ENCODE data around the gene AP2A2. TPM values are rescaled to one million over a fixed set of nuclear protein-coding genes. Genes with fewer than 3 reads are reported as not detected.

AP2A2 gene
- total RNA-seq, 2 experiments from 2014 or later: 45.9 to 46.6 TPM

DNA sequence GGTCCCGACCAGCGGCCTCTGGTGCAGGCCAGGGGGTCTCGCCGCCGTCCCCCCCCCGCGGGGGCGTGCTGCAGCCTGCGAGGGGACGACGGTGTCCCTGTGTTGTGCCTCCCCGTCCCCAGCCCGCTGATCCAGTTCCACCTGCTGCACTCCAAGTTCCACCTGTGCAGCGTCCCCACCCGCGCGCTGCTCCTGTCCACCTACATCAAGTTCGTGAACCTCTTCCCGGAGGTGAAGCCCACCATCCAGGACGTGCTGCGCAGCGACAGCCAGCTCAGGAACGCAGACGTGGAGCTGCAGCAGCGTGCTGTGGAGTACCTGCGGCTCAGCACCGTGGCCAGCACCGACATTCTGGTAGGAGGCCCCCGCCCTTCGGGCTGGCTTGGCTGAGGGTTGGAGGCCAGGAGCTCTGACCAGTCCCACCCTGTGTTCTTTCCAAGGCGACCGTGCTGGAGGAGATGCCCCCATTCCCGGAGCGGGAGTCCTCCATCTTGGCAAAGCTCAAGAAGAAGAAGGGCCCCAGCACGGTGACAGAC lies 68.0 kb downstream of the AP2A2 start:
- H3K27ac ChIP-seq (ENCODE audit: low read depth in 1 of 2, low read length in 2 of 2): no peak overlapping the region
- peaks cover 0 to 7% of the 10 kb centered on the region in 2 experiments for H3K9me3 ChIP-seq (ENCODE audit: control insufficient read depth in 1 of 2, insufficient read depth in 1 of 2, low read length in 2 of 2)
- no peak for TF ChIP-seq CTCF (IDR thresholded peaks at IDR 0.05)
- ChIA-PET POLR2A (no interaction called here), CTCF (no interaction called here)
- no peak for ATAC-seq (ENCODE audit: poor library complexity)
- Mint-ChIP-seq H3K27ac (no peak overlapping the region), H3K4me3 (no peak overlapping the region), H3K36me3 (ENCODE audit: low read depth) (peaks cover 68% of the 10 kb centered on the region), H3K9me3 (no peaks in the 10 kb centered on the region), H3K27me3 (no peaks in the 10 kb centered on the region), H3K4me1 (ENCODE audit: low read depth) (peaks cover 16% of the 10 kb centered on the region)
- peaks cover 67% of the 10 kb centered on the region for H3K36me3 ChIP-seq (ENCODE audit: insufficient read depth, low read length)
- no peak overlapping the region for H3K4me3 ChIP-seq (ENCODE audit: low read length)
- intact Hi-C loops (cut with DNase I, micrococcal nuclease): no loop called here
- peaks cover 4% of the 10 kb centered on the region for H3K4me1 ChIP-seq (ENCODE audit: insufficient read depth, low read length)
- H3K27me3 ChIP-seq (ENCODE audit: control insufficient read depth in 1 of 2, insufficient read depth in 2 of 2, low read length in 2 of 2): no peaks in the 10 kb centered on the region
- DNase-seq: no peak

DNA sequence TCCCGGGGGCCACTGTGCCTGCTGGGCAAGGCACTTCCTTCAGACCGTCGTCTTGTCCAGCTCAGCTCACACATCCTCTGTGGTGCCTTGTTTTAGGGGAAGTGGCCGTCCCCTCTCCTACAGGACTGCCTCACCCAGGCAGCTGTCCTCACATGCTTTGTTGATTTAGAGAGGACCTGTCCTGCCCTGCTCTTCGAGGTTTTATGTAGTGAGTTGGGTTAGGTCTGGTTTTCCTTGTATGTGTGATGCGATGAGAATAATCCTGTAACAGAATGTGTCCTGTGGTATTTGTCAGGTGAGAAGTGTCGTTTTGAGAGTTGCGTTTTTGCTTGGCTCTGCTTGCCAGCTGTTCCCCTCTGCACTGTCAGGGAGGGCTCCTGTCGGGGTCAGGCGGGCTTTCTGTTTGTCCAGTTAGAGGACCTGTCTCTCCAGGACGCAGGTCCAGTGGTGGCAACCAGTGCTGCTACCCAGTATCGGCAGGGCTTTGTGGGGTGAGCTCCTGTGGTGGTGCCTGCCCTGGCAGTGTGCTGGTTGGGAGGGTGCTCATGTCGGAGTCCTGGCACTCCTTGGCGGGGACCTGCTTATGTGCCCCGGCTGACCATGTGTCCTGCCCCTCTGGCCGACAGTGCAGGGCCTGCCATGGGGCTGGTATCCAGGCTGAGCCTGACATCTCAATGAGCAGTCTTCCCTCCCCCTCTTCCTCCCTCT lies 69.5 kb downstream of the AP2A2 start:
- no peak for DNase-seq
- H3K36me3 Mint-ChIP-seq (ENCODE audit: low read depth): peaks cover 53% of the 10 kb centered on the region
- no peak overlapping the region for H3K4me3 Mint-ChIP-seq
- H3K27ac Mint-ChIP-seq: peak overlapping the region; percentile 68
- Histone ChIP-seq H3K36me3 (ENCODE audit: insufficient read depth, low read length) (peaks cover 59% of the 10 kb centered on the region), H3K9me3 (ENCODE audit: control insufficient read depth in 1 of 2, insufficient read depth in 1 of 2, low read length in 2 of 2) (peaks cover 0 to 7% of the 10 kb centered on the region in 2 experiments), H3K27ac (ENCODE audit: low read depth in 1 of 2, low read length in 2 of 2) (no peak overlapping the region), H3K4me1 (ENCODE audit: insufficient read depth, low read length) (peaks cover 4% of the 10 kb centered on the region), H3K27me3 (ENCODE audit: control insufficient read depth in 1 of 2, insufficient read depth in 2 of 2, low read length in 2 of 2) (no peaks in the 10 kb centered on the region), H3K4me3 (ENCODE audit: low read length) (no peak overlapping the region)
- ChIA-PET POLR2A (no interaction called here), CTCF (no interaction called here)
- peaks cover 16% of the 10 kb centered on the region for H3K4me1 Mint-ChIP-seq (ENCODE audit: low read depth)
- no peaks in the 10 kb centered on the region for H3K9me3 Mint-ChIP-seq
- no peak for ATAC-seq (ENCODE audit: poor library complexity)
- TF ChIP-seq CTCF (IDR thresholded peaks at IDR 0.05): no peak
- intact Hi-C loops (cut with DNase I, micrococcal nuclease): no loop called here
- no peaks in the 10 kb centered on the region for H3K27me3 Mint-ChIP-seq

DNA sequence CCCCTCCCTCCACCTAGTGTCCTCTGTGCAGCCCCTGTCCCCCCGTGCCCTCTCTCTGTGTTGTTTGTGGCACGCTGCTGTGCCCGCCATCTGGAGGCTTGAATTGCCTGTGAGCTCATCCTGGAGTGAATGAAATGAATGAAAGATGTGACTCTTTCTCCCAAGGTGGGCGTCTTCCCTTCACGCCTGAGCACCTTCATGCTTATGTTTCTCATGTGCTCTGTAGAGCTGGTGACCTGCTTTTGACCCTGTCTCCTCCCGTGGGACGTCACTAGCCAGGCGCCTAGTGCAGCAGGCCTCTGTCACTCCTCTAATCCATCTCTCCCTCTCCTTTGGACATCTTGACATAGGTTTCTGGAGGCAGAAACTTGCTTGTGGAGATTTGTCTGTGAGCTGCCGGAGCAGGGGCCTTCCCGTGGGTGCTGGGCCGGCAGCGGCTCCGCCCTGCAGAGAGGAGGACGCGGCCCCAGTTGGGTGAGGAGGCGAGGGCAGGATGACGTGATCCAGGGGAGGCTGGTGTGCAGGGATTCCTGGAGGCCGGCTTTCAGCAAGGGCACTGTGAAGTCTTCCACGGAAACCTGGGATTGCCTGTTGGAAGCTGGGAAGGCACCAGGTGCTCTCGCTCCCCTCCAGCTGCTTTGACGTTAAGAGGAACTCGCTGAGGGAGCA lies 70.2 kb downstream of the AP2A2 start:
- TF ChIP-seq CTCF (IDR thresholded peaks at IDR 0.05): no peak
- ChIA-PET POLR2A (no interaction called here), CTCF (no interaction called here)
- Histone ChIP-seq H3K9me3 (ENCODE audit: control insufficient read depth in 1 of 2, insufficient read depth in 1 of 2, low read length in 2 of 2) (peaks cover 0 to 7% of the 10 kb centered on the region in 2 experiments), H3K4me1 (ENCODE audit: insufficient read depth, low read length) (peaks cover 4% of the 10 kb centered on the region), H3K27ac (ENCODE audit: low read depth in 1 of 2, low read length in 2 of 2) (no peak overlapping the region), H3K27me3 (ENCODE audit: control insufficient read depth in 1 of 2, insufficient read depth in 2 of 2, low read length in 2 of 2) (no peaks in the 10 kb centered on the region), H3K36me3 (ENCODE audit: insufficient read depth, low read length) (peaks cover 62% of the 10 kb centered on the region), H3K4me3 (ENCODE audit: low read length) (no peak overlapping the region)
- DNase-seq: no peak
- intact Hi-C loops (cut with DNase I, micrococcal nuclease): no loop called here
- peaks cover 16% of the 10 kb centered on the region for H3K4me1 Mint-ChIP-seq (ENCODE audit: low read depth)
- H3K9me3 Mint-ChIP-seq: no peaks in the 10 kb centered on the region
- peak overlapping the region; percentile 68 for H3K27ac Mint-ChIP-seq
- no peak overlapping the region for H3K4me3 Mint-ChIP-seq
- H3K36me3 Mint-ChIP-seq (ENCODE audit: low read depth): peaks cover 57% of the 10 kb centered on the region
- no peak for ATAC-seq (ENCODE audit: poor library complexity)
- H3K27me3 Mint-ChIP-seq: no peaks in the 10 kb centered on the region

All from CD4-positive, alpha-beta T cell (primary cell).